Activated CD4-positive, alpha-beta T cell treated with anti-CD3 and anti-CD28 coated beads, Interleukin-2, amount 10 ng/mL, durations not matched to agents 7 days and 5 days (primary cell): ENCODE measurements around the gene GALNT5. TPM values are rescaled to one million over a fixed set of nuclear protein-coding genes. Genes with fewer than 3 reads are reported as not detected.
"Not testable (repeated sequence)": the region's sequence is repeated elsewhere in the genome, so short reads cannot be mapped to it uniquely, and the experiment has no call there.

Experiments used
- CTCF ChIA-PET: fragments of 350-600 bp; sonication (Branson Sonifier 250); formaldehyde crosslinking; loops from one replicate; lab custom pipeline; 2021; ENCODE audit warnings: antibody characterized with exemption; lab: Charles Lee
- POLR2A ChIA-PET: fragments of 350-600 bp; sonication (Branson Sonifier 250); formaldehyde crosslinking; loops from one replicate; lab custom pipeline; 2021; ENCODE audit warnings: antibody characterized with exemption; lab: Charles Lee
- DNase-seq: peaks from one replicate; pipeline ENCODE4 v3.0.0-alpha.2; 2020
- H3K27ac Mint-ChIP-seq: one replicate; pipeline ENCODE4 v1.8.0; 2021; ENCODE audit warnings: mild to moderate bottlenecking, moderate library complexity, mixed read lengths
- H3K27me3 Mint-ChIP-seq: one replicate; pipeline ENCODE4 v1.8.0; 2021; ENCODE audit warnings: mixed read lengths
- H3K36me3 Mint-ChIP-seq: one replicate; pipeline ENCODE4 v1.8.0; 2021; ENCODE audit warnings: low read depth, mixed read lengths
- H3K4me1 Mint-ChIP-seq: one replicate; pipeline ENCODE4 v1.8.0; 2021; ENCODE audit warnings: mixed read lengths
- H3K4me3 Mint-ChIP-seq: one replicate; pipeline ENCODE4 v1.8.0; 2021; ENCODE audit warnings: mild to moderate bottlenecking, moderate library complexity, mixed read lengths
- H3K9me3 Mint-ChIP-seq: one replicate; pipeline ENCODE4 v1.8.0; 2021; ENCODE audit warnings: mixed read lengths
- total RNA-seq, 2 experiments: library from RNA; stranded (reverse); gene quantifications; one replicate each; pipeline ENCODE4 v1.2.3, GENCODE V29; 2021

Gene GALNT5, protein sequence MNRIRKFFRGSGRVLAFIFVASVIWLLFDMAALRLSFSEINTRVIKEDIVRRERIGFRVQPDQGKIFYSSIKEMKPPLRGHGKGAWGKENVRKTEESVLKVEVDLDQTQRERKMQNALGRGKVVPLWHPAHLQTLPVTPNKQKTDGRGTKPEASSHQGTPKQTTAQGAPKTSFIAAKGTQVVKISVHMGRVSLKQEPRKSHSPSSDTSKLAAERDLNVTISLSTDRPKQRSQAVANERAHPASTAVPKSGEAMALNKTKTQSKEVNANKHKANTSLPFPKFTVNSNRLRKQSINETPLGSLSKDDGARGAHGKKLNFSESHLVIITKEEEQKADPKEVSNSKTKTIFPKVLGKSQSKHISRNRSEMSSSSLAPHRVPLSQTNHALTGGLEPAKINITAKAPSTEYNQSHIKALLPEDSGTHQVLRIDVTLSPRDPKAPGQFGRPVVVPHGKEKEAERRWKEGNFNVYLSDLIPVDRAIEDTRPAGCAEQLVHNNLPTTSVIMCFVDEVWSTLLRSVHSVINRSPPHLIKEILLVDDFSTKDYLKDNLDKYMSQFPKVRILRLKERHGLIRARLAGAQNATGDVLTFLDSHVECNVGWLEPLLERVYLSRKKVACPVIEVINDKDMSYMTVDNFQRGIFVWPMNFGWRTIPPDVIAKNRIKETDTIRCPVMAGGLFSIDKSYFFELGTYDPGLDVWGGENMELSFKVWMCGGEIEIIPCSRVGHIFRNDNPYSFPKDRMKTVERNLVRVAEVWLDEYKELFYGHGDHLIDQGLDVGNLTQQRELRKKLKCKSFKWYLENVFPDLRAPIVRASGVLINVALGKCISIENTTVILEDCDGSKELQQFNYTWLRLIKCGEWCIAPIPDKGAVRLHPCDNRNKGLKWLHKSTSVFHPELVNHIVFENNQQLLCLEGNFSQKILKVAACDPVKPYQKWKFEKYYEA
- total RNA-seq: not detected

DNA sequence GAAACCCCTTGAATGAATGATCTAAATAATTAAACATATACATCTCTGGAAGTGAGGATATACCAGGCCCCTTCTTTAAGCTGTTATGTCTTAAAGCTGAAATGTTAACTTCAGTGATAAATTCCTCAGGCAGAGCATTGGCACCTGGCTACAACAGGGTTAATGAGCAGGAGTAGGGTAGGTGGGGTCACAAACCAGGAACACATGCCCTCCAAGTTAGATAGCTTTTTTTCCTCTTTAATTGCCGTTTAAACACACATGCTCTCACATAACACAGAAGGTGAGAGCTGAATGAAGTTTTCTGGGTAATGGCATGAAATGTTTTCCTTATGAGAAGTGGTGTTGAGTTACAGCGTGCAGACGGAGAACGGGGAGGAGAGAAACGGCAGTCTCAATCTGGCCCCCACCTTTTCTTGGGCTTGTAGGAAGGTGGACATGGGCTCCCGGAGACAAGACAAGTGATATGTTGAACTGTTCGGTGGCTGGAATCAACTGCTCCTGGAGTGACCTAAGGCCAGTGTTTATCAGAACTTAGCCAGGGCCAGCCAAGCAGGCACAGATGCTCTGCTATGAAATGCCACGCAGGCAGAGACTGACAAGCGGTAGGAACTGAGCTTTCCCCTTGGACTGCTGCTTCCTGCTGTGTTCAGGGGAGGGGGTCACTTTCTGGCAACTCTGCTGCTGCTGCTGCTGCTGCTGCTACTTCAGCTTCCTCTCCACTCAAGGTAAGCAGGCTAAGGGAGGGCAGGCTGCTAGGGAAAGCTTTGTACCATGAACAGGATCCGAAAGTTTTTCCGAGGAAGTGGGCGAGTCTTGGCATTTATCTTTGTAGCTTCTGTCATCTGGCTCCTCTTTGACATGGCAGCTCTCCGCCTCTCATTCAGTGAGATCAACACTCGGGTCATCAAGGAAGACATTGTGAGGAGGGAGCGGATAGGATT lies at the start of gene GALNT5:
TSS of gene GALNT5 (plus strand) at position 394 of the 941 bp plus-strand sequence. CDS start at position 772, 378 bp downstream.
- Mint-ChIP-seq H3K4me1 (peaks cover 26% of the 10 kb centered on the region), H3K4me3 (no peak within 1 kb of the TSS)
- CTCF ChIA-PET: interaction anchor here (1.2 kb wide), 2 partner anchors 44 to 767 kb away, joined by 3 read pairs; no protein-coding TSS in a partner anchor

DNA sequence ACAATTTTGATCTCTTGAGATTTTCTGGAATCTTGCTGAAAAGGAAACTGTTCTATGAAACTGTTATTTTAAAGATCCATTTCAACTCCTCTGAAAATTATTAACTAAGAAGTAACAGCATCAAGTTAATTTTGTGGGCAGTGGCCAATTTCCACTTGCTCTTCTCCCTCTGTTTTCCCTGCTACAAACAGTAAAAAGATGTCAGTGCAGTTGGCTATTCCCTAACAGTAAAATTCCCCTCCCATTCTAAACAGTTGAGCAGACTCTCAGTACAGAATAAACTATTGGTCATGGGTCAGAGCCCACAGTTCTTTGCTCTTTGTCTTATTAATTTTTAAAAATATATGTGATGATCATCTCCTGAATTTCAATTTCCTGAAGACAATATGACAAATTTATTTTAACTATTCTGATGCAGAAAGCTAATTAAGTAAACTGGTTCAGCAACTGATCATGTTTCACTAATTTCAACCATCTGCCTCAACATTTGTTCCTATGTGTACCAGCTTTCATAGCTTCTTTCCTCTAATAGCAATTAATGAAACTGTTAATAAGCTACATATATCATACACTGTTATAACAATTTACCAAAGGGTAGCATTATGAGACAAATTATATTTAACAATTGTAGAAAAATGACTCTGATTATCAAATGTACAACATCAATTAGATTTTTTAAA lies 41.1 kb upstream of the GALNT5 start:
- Mint-ChIP-seq H3K36me3 (no peaks in the 10 kb centered on the region), H3K4me3 (no peak overlapping the region), H3K9me3 (no peaks in the 10 kb centered on the region), H3K27me3 (peaks cover 16% of the 10 kb centered on the region), H3K27ac (no peak overlapping the region), H3K4me1 (no peaks in the 10 kb centered on the region)
- no peak for DNase-seq
- CTCF ChIA-PET: no interaction called here
- POLR2A ChIA-PET: no interaction called here

More for the DNA sequence above, at the start of gene GALNT5:
- H3K36me3 Mint-ChIP-seq: no peaks in the 10 kb centered on the region
- H3K9me3 Mint-ChIP-seq: no peaks in the 10 kb centered on the region
- POLR2A ChIA-PET: no interaction called here
- H3K27ac Mint-ChIP-seq: no peak within 1 kb of the TSS
- H3K27me3 Mint-ChIP-seq: peaks cover 2% of the 10 kb centered on the region
- DNase-seq: no peak

DNA sequence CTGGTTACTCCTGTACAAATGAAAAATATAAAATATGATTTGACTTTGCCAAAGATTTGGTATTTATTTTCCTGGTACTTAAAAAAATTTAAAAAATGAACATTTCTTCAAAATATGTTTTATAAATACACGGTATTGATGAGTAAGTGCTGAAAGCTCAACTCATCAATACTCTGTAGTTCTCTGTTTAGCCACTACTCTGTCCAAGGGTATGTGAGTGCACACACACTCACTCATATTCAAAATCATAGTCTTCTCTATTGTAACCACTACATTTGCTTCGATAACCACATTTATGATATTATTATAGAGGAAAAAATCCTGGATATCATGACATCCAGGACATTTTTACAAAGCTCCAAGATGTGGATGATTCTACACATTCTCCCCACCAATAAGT lies 40.1 kb upstream of the GALNT5 start:
- H3K36me3 Mint-ChIP-seq: no peaks in the 10 kb centered on the region

DNA sequence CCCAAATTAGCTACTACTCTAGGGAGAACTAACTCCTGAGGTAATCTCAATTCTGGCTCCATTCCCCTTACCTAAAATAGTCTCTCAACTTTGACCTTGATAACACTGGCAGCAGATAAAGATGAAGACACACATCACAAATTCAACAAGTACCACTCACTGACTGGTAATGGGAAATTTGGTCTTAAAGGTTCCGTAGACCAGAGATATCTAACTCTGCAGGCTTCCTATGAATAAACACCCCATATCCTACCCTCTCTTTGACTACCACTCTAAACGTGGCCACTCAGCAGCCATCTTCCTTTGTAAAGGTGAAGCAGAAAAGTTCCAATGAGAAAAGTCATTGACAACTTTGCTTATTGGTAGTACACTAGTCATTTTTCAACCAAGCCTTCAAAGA lies 38.6 kb upstream of the GALNT5 start:
- Mint-ChIP-seq H3K4me3 (no peak overlapping the region), H3K36me3 (no peaks in the 10 kb centered on the region), H3K4me1 (no peaks in the 10 kb centered on the region), H3K27ac (no peak overlapping the region), H3K9me3 (no peaks in the 10 kb centered on the region), H3K27me3 (peaks cover 19% of the 10 kb centered on the region)
- CTCF ChIA-PET: no interaction called here
- DNase-seq: no peak
- POLR2A ChIA-PET: no interaction called here

More for the DNA sequence above, 40.1 kb upstream of the GALNT5 start:
- Mint-ChIP-seq H3K9me3 (no peaks in the 10 kb centered on the region), H3K27ac (no peak overlapping the region), H3K4me3 (no peak overlapping the region), H3K4me1 (no peaks in the 10 kb centered on the region), H3K27me3 (peaks cover 19% of the 10 kb centered on the region)
- CTCF ChIA-PET: no interaction called here
- POLR2A ChIA-PET: no interaction called here
- no peak for DNase-seq

DNA sequence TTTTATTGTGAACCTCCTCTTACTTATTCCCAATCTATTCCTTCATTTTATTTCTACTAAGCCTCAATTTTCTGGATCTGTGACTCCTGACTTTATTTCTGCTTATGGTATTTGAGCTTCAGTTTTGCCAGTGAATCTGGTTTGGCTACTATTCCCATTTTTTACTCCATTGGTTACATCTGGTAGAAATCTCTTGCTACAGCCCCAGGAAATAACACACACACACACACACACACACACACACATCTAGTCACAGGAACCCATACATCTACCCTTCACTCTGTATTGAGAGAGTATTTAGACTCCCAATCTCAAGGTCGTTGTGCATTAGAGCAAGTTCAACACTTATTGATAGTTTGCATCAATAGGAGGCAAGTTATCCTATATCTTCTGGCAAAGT lies 37.0 kb upstream of the GALNT5 start:
- no peak for DNase-seq
- H3K27ac Mint-ChIP-seq: no peak overlapping the region
- no peaks in the 10 kb centered on the region for H3K9me3 Mint-ChIP-seq
- POLR2A ChIA-PET: no interaction called here
- H3K27me3 Mint-ChIP-seq: peaks cover 24% of the 10 kb centered on the region
- no peaks in the 10 kb centered on the region for H3K36me3 Mint-ChIP-seq
- CTCF ChIA-PET: interaction anchor here (1.2 kb wide), 1 partner anchor 10 kb away, joined by 3 read pairs; no protein-coding TSS in a partner anchor
- H3K4me1 Mint-ChIP-seq: no peaks in the 10 kb centered on the region
- no peak overlapping the region for H3K4me3 Mint-ChIP-seq

DNA sequence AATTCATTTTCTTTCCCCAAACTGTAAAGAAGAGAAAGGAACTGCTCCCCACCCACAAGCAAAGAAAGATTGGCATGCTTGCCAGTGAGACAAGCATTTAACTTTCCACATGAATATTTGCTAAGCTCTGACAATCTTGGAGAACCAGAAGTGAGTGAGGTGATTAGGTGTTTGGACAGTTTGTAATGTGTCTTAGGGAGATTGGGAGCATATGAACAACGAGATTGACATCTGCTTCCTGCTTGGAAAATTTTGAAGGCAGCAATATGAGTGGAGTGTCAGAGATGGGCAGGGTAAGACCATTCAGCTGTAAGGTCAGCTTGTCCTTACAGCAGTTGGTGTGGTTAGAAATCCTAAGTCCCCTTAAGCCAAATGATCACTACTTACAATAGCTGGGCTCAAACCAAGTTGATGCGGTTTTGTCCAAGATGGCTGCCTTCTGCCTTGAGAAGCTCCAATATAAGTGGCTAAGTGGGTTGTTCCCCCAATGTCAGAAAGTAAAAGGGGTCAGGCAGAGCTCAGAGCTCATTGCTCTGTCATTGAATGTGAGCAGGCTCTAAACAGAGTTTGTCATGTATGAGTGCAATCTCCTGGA lies 36.0 kb upstream of the GALNT5 start:
- Mint-ChIP-seq H3K27ac (no peak overlapping the region), H3K4me1 (no peaks in the 10 kb centered on the region), H3K27me3 (peaks cover 28% of the 10 kb centered on the region), H3K4me3 (no peak overlapping the region), H3K36me3 (no peaks in the 10 kb centered on the region), H3K9me3 (no peaks in the 10 kb centered on the region)
- ChIA-PET POLR2A (no interaction called here), CTCF (no interaction called here)
- no peak for DNase-seq

DNA sequence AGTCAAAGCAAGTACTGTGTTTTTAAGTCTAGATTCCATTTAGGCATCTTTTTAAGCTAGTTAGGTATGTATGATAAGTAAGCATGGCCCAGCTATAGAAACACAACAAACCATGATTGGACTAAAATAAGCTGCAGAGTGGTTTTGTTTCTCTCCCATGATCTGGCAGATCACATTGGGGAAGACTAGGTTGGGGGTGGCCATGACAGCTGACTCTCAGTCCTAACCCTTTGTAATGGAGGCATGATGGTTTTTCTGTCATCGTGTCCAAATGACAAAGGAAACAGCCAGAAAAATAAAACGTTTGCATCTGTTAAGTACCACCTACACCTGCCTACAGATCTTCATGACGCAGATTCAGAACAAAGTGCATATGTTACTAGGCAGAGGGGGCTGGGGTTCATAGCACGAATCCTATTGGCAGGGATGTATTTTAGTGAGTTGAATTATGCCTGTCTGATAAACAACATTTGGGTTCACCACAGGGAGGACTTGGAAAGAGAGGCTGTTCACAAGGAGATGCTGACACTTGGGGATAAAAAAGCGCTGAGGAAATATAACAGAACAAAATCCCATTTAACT lies 33.8 kb upstream of the GALNT5 start:
- CTCF ChIA-PET: no interaction called here
- POLR2A ChIA-PET: no interaction called here
- Mint-ChIP-seq H3K4me1 (no peaks in the 10 kb centered on the region), H3K9me3 (no peaks in the 10 kb centered on the region), H3K4me3 (no peak overlapping the region), H3K36me3 (no peaks in the 10 kb centered on the region), H3K27me3 (peaks cover 28% of the 10 kb centered on the region), H3K27ac (no peak overlapping the region)
- DNase-seq: no peak

DNA sequence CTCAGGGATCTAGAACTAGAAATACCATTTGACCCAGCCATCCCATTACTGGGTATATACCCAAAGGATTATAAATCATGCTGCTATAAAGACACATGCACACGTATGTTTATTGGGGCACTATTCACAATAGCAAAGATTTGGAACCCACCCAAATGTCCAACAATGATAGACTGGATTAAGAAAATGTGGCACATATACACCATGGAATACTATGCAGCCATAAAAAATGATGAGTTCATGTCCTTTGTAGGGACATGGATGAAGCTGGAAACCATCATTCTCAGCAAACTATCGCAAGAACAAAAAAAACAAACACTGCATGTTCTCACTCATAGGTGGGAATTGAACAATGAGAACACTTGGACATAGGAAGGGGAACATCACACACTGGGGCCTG lies 33.1 kb upstream of the GALNT5 start:
- H3K27ac Mint-ChIP-seq, H3K4me3 Mint-ChIP-seq, POLR2A ChIA-PET, CTCF ChIA-PET, H3K4me1 Mint-ChIP-seq, H3K36me3 Mint-ChIP-seq, DNase-seq, H3K9me3 Mint-ChIP-seq: not testable (repeated sequence)
- peaks cover 31% of the 10 kb centered on the region for H3K27me3 Mint-ChIP-seq

DNA sequence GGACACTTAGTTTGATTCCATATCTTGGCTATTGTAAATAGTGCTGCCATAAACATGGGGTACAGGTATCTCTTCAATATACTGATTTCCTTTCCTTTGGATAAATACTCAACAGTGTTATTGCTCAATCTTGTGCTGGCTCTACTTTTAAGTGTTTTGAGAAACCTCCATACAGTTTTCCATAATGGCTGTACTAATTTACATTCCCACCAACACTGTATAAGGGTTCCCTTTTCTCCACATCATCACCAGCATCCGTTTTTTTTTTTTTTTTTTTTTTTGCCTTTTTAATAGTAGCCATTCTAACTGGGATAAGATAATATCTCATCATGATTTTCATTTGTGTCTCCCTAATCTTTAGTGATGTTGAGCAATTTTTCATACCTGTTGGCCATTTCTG lies 29.9 kb upstream of the GALNT5 start:
- no peaks in the 10 kb centered on the region for H3K4me1 Mint-ChIP-seq
- CTCF ChIA-PET: no interaction called here
- no peak overlapping the region for H3K4me3 Mint-ChIP-seq
- no peaks in the 10 kb centered on the region for H3K9me3 Mint-ChIP-seq
- peaks cover 32% of the 10 kb centered on the region for H3K27me3 Mint-ChIP-seq
- no peak for DNase-seq
- no peak overlapping the region for H3K27ac Mint-ChIP-seq
- POLR2A ChIA-PET: no interaction called here
- no peaks in the 10 kb centered on the region for H3K36me3 Mint-ChIP-seq

DNA sequence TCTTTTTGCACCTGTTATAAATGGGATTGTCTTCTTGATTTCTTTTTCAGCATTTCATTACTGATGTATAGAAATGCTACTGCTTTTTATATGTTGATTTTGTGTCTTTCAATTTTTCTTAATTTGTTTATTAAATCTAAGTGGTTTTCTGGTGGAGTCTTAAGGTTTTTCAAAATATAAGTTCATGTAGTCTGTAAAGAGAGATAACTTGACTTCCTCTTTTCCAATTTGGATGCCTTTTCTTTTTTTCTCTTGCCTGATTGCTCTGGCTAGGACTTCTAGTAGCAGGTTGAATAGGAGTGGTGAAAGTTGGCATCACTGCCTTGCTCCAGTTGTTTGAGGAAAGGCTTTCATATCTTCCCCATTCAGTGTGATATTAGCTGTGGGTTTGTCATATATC lies 28.6 kb upstream of the GALNT5 start:
- Mint-ChIP-seq H3K9me3 (no peaks in the 10 kb centered on the region), H3K36me3 (no peaks in the 10 kb centered on the region), H3K4me3 (no peak overlapping the region), H3K27ac (no peak overlapping the region), H3K4me1 (no peaks in the 10 kb centered on the region), H3K27me3 (peaks cover 35% of the 10 kb centered on the region)
- POLR2A ChIA-PET: no interaction called here
- CTCF ChIA-PET: no interaction called here
- DNase-seq: no peak

DNA sequence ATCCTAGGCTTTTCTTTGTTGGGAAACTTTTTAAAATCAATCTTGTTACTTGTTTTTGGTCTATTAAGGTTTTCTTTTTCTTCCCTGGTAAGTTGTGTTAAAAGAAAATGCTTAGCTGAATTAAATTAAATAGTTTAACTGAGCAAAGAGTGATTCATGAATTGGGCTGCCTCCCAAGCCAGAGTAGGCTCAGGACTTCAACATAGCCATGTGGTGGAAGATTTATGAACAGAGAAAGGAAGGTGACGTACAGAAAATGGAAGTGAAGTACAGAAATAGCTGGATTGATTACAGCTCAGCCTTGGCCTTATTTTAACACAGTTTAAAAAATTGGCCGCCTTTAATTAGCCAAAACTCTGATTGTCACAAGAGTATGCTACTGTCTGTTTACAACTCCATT lies 27.9 kb upstream of the GALNT5 start:
- no peaks in the 10 kb centered on the region for H3K36me3 Mint-ChIP-seq
- DNase-seq: no peak
- POLR2A ChIA-PET: no interaction called here
- H3K4me3 Mint-ChIP-seq: no peak overlapping the region
- peaks cover 35% of the 10 kb centered on the region for H3K27me3 Mint-ChIP-seq
- no peaks in the 10 kb centered on the region for H3K9me3 Mint-ChIP-seq
- CTCF ChIA-PET: interaction anchor here (1.5 kb wide), 1 partner anchor 9 kb away, joined by 3 read pairs; no protein-coding TSS in a partner anchor
- H3K27ac Mint-ChIP-seq: no peak overlapping the region
- H3K4me1 Mint-ChIP-seq: no peaks in the 10 kb centered on the region
